ENCODE data around the gene ACER1.

The ACER1 gene

DNA sequence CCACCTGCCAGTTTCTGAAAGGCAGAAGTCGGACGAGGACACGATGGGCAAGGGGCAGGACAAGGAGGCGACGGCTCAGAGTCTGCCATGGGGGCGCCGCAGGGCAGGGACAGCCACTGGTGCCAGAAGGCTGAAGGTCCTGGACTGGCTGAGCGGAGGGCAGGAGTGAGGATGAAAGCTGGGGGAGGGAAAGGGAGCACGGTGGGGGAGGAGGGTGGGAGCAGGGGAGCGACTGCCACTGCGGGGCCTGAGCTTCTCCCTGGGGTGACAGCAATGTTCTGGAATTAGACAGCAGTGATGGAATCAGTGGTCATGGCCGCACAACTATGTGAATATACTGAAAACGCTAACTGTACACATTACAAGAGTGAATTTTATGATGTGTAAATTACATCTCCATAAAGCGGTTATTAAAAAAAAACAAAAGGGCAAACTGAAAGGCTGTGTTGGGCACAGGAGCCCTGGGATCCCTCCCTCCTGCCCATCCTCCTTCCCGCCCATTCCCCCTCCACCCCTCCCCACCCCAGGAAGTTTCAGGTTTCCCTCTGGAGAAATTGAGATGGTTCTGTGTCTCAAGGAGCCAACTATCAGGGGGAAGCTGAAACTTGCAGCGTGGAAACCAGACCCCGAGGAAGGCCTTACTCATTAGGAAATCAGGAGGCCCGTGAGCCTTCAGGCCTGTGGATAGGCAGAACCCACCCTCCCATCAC, 69.5 kb downstream of the ACER1 start:
- DNase-seq = no peak

DNA sequence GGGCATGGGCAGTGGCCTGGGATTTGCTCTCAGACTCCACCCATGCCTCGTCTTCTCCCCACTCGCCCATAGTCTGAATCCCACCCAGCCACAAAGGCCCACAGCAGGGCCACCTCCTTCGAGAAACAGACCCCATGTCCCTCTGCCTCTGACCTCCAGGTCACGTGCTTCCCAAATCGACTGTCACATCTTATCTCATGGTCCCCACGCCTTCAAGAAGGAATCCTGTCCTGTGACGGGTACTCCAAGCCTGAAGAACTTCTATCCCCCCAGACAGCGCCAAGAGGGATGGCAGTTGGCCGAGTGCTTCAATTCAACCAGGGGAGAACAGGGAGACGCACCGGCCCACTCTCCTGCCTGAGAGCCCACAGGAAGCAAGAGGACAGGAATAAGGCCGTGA, 70.1 kb downstream of the ACER1 start:
- DNase-seq = no peak

DNA sequence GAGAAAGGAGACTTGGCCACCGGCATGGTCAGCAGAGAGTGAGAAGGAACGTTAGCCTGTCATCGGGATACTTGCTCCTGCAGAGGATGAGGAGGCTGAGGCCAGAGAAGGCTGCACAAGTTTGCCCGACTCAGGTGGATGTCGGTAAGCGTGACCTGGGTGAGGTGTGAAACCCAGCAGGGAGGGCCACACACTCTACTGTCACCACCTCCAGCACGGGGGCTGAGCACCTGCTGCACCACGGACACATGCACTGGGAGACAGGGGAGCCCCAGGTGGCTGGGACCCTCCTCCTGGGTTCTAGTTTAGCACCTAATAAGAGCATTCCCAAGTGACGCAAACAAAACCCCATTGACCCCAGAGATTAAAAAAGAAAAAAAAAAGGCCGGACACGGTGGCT, 70.9 kb downstream of the ACER1 start:
- DNase-seq = no peak

DNA sequence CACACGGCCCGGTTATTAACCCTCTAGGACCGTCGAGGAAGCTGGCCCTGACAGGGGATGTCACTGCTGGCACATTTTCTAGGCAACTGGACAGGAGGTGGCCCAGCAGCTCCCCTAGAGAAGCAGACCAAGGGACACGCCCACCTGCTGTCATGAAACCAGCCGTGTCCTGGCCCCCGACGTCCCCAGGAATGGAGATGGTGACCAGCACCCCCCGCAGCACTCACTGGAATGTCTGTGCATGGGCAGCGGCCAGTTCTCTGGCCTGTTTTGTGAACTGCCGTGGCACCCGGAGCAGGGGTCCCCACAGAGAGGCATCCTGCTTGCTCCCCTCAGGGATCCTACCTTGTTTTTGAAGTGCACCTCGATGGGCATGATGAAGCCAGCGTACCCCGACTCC, 71.5 kb downstream of the ACER1 start:
- DNase-seq = no peak

DNA sequence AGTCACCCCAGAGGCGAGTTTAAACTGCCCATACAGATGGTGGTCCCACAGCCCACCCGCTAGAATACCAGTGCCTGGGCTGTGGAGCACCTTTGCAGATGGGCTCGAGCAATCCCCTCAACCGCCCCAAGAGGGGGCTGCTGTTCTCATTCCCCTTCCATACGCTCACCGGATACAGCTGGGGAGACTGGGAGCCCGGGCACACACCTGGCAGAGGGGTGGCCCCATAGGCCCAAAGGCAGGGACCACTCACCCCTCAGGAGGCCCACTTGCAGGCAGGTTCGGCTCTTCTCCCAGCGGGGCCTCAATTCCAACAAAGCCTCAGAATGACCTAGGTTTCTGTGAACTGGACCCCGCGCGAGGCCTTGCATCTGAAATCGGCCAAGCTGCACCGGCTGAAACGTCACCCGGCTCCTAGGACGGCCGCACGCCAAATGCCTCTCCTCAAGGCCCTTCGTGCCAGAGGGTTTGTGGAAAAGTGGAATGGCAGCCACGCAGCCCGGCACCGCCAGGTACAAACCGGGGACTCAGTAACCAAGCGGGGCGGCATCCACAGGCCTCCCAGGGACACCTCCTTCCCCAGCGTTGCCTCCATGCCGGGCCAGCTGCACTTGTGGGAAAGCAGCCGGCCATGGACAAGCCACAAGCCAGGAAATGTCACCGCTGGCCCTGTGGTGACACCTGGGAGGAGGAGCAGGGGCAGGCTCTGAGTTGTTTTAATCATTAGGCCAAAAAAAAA, 72.3 kb downstream of the ACER1 start:
- DNase-seq = no peak

DNA sequence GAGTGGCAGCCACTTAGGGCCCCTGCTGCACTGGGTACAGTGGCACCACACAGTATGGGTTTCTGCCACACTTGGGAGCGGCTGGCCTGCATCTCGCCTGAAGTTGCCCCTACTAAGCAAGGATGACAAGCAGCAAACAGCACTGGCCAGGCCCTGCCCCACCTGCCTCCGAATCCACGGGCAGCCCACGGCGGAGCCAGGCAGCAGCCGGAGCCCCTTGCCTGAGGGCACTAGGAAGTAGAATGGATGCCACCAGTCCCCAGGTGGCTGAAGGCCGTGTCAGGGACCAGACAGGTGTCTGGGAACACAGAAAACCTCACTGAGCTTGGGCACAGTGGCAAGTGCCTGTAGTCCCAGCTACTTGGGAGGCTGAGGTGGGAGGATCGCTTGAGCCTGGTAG, 73.0 kb downstream of the ACER1 start:
- no peak for DNase-seq

DNA sequence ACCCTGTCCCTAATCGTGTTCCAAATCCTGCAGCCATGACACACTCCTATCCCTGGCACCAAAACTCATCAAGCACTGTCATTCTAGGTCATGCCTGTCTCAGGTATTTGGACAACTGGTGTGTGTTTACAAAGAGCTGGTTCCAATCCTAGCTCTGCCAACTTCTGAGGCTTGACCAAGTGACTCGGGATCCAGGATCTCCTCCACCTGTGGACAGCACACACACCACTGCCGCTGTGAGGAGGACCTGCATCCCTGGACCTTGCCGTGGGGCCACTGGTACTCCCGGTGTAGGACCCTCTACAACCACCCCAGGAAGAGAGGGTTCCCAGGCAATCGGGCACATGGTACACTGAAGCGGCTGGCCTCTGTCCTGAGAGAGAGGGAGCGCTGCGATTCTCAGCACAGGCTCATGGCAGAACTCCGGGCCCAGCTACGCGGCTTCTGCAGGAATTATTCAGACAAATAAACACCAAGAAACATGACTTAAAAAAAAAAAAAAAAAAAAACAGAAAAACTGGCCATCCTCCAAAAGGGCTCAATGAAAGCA, 74.0 kb downstream of the ACER1 start:
- no peak for DNase-seq

DNA sequence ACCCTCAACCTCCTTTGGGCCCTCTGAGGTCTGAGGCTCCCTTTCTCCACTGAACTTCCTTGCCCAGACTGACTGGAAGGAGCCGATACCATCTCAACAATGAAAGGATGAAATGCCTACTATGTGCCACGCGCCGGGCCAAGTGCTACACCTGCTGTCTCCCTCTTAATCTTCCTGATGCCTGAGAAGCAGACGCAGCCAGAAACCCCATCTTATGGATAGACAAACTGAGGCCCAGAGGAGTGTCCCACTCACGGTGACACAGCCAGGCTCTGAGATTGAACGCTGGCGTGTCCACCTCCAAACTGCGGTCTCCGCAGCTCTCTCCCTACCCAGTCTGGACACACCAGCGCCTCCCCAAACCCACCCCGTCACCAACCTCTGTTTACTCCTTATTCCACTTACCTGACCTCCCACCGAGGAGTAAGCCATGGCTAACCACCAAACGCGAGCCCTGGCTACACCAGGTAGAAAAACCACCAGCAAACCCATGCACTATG, 74.5 kb downstream of the ACER1 start:
- DNase-seq = no peak
